ENCODE measurements around the gene ZFC3H1. TPM values are rescaled to one million over a fixed set of nuclear protein-coding genes. Genes with fewer than 3 reads are reported as not detected.

The ZFC3H1 gene
- total and polyA plus RNA-seq, 2 of the 4 experiments (the other 2 are of a cell fraction) = 16.8 to 23.3 TPM

- Histone ChIP-seq H2BK20ac (ENCODE audit: low read depth, low read length) (no peak overlapping the region), H4K91ac (ENCODE audit: insufficient read depth, low read depth, low read length) (no peak overlapping the region), H2AFZ (replicated peaks; ENCODE audit: low read length, poor library complexity) (no peak overlapping the region), H3K27ac (ENCODE audit: insufficient read depth, low read length) (no peak overlapping the region), H3K4me1 (ENCODE audit: control insufficient read depth, insufficient read depth, low read length) (no peaks in the 10 kb centered on the region), H2BK15ac (ENCODE audit: low read depth, low read length) (no peak overlapping the region), H3K9ac (ENCODE audit: low read depth, low read length) (no peak overlapping the region), H3K4me2 (ENCODE audit: low read depth, low read length) (no peak overlapping the region), H3K36me3 (ENCODE audit: control insufficient read depth, insufficient read depth, low read length) (peaks cover 29% of the 10 kb centered on the region), H3K9me1 (ENCODE audit: insufficient read depth, low read length) (no peaks in the 10 kb centered on the region; the same call in 1 of the 2 replicates), H3K18ac (ENCODE audit: low read depth, low read length) (no peak overlapping the region), H3K14ac (replicated peaks; ENCODE audit: low read depth, low read length) (no peak overlapping the region), H2BK120ac (ENCODE audit: low read depth, low read length) (no peak overlapping the region), H3K4ac (ENCODE audit: low read depth, low read length) (no peak overlapping the region), H4K8ac (ENCODE audit: low read depth in 2 of 2, low read length in 2 of 2) (no peak overlapping the region), H3K23ac (ENCODE audit: low read depth, low read length) (no peak overlapping the region), H2AK5ac (ENCODE audit: low read depth, low read length) (no peak overlapping the region), H3K27me3 (ENCODE audit: control insufficient read depth, insufficient read depth, low read length) (no peaks in the 10 kb centered on the region), H3K9me3 (ENCODE audit: control insufficient read depth, insufficient read depth, low read length) (no peaks in the 10 kb centered on the region), H2BK5ac (ENCODE audit: low read depth, low read length, poor library complexity, severe bottlenecking) (no peak overlapping the region), H3K79me1 (ENCODE audit: low read depth in 1 of 2, low read length in 2 of 2) (peaks cover 3 to 6% of the 10 kb centered on the region in 2 experiments; a peak in 3 of 4 replicates), H3K56ac (ENCODE audit: extremely low read depth, insufficient read depth, low read length) (no peak overlapping the region), H3K4me3 (ENCODE audit: insufficient read depth, low read depth, low read length) (no peak overlapping the region), H4K5ac (ENCODE audit: low read depth, low read length) (no peak overlapping the region), H4K20me1 (ENCODE audit: insufficient read depth, low read length) (no peaks in the 10 kb centered on the region; the same call in 1 of the 2 replicates), H2AK9ac (replicated peaks; ENCODE audit: low read depth, low read length, poor library complexity) (no peak overlapping the region)
- in situ Hi-C loops (cut with MboI; ENCODE audit: low sequenced_read_pairs) (no loop called here), dilution Hi-C loops (cut with HindIII; ENCODE audit: low sequenced_read_pairs, unreplicated experiment) (no loop called here), intact Hi-C loops (cut with micrococcal nuclease) (loop anchor here (5.0 kb wide), 1 partner anchor 190 kb away; no protein-coding TSS in a partner anchor)
- no CpG with 5 or more reads among the region's 4 CpGs for WGBS, 2 experiments (ENCODE audit: extremely low coverage in 2 of 2, insufficient read length in 1 of 2)
- DNase-seq (no peak), ATAC-seq (ENCODE audit: low read depth) (no peak)
- ChIA-PET POLR2A (ENCODE audit: unreplicated experiment) (no interaction called here), CTCF (no interaction called here)
- no peak for TF ChIP-seq RAD21 (IDR thresholded peaks at IDR 0.05; ENCODE audit: low read length)
- TF ChIP-seq POLR2A (IDR thresholded peaks at IDR 0.05; ENCODE audit: low read depth, low read length) = no peak
- TF ChIP-seq RCOR1 (IDR thresholded peaks at IDR 0.05; ENCODE audit: insufficient replicate concordance, low read length) = no peak
- no peak for TF ChIP-seq CEBPB (IDR thresholded peaks at IDR 0.05; ENCODE audit: low read depth, low read length)
- TF ChIP-seq NFE2L2 (IDR thresholded peaks at IDR 0.05; ENCODE audit: low read depth, low read length) = no peak
- TF ChIP-seq RFX5 (IDR thresholded peaks at IDR 0.05; ENCODE audit: low read depth, low read length) = no peak
- no peak for TF ChIP-seq MXI1 (IDR thresholded peaks at IDR 0.05; ENCODE audit: borderline replicate concordance, low read depth, low read length)
- TF ChIP-seq BHLHE40 (IDR thresholded peaks at IDR 0.05; ENCODE audit: low read depth, low read length) = no peak
- no peak for TF ChIP-seq SMC3 (IDR thresholded peaks at IDR 0.05; ENCODE audit: low read depth, low read length)
- no peak for TF ChIP-seq MAZ (IDR thresholded peaks at IDR 0.05; ENCODE audit: borderline replicate concordance, low read depth, low read length)
- no peak for TF ChIP-seq MAFK (IDR thresholded peaks at IDR 0.05; ENCODE audit: low read depth, low read length)
- no peak for TF ChIP-seq USF2 (IDR thresholded peaks at IDR 0.05; ENCODE audit: low read depth, low read length)
- no peak for TF ChIP-seq CTCF (conservative IDR thresholded peaks at IDR 0.05; ENCODE audit: low read depth, low read length)
- no peak for TF ChIP-seq FOS (IDR thresholded peaks at IDR 0.05; ENCODE audit: low read depth, low read length)
- BruUV-seq (replicated peaks) = no TSS peak
Measured at GRCh38 chr12:71607494-71608330, 55.9 kb downstream of the ZFC3H1 start.

Measured in IMR-90 (cell line).